Measurements from ENCODE around the gene RHOH.

The RHOH gene

GRCh38 chr4:40233227-40233626 is 36.4 kb downstream of the RHOH start:
- DNase-seq: no peak

- DNase-seq: no peak
Observed at GRCh38 chr4:40234519-40235039, 37.7 kb downstream of the RHOH start.

DNA sequence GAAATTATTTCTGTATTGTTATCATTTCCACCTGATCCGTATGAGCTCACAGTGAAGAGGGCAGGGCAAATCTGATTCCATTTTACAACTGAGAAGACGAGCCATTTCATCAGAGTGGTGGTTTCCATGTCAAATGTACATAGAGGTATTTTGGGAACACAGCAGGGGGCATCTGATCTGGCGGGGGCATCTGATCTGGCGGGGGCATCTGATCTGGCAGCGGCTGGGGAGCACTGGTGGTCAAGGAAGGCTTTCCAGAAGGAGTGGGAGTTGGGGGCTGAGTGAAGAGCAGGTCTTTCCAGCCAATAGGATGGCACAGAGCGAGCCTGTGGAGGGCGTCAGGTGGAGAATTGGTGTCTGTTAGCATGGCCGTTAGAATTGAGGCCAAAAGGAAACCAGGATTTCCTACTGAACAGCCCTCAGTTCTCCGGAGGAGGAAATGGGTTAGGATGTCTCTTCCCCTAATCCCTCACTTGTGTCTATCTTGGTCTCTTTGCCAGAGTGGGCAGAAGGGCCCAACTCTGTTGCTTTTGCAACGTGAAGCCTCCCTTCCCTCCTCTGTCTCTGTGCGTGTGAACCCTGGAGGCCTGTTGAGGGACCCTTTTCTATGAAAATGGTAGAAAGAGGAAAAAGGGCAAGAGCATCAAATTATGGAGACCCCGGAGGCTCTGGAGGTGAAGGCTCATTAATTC is 41.3 kb downstream of the RHOH start:
- no peak for DNase-seq

DNA sequence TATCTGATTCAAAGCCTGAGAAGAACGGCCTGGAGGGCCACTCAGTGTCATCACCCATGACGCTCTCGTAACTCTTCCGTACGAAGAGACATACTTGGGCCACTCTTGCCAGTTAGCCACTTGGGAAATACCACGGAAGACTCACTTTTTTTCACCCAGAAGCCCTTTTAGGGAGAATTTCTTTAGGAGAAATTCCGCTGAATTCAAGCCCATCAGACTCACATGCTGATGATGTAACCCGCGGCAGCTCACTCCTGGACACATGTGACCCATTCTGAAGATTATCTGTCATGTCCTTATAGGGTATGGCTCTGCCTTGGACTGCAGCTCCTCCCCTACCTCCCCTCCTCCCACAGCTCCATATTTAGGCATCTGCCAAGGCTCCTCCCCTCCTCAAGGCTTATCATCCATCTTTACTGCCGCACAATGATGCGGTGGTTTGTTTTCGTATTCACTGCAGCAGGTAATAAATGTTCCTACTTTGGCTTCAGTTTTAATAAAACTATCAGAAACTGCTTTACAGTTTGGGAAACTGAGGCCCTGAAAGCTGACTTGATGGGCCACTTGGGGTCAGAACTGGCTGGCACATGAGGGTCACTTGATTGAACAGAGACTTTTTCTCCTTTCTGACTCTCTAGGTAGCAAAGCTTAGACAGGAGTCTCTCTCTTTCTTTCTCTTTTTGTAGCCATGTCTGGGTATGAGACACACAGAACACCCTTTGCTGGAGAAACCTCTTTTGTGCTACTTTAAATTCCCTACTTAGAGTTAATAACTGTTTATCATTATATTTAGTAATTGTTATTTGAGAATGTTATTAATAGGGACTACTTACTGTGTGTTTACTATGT is 42.1 kb downstream of the RHOH start:
- DNase-seq: no peak

GRCh38 chr4:40240040-40240653 is 43.3 kb downstream of the RHOH start:
- no peak for DNase-seq

DNA sequence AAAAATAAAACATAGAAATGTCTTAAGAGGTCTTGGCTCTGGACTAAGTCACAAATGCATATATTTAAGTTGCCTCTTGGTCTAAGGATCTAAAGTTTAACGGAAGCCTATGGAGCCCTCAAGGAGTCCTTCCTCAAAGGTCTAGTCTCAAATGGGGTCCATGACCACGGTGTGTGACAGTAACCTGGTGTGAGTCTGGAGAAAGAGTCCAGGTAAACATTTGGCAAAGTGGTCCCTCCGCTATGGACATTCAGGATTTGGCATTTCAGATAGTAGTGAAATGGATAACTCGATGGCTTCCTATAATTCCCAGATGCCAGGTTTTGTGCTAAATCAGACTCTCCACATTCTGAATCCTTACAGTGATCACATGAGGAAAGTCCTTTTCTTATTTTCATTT is 44.2 kb downstream of the RHOH start:
- DNase-seq: no peak

DNA sequence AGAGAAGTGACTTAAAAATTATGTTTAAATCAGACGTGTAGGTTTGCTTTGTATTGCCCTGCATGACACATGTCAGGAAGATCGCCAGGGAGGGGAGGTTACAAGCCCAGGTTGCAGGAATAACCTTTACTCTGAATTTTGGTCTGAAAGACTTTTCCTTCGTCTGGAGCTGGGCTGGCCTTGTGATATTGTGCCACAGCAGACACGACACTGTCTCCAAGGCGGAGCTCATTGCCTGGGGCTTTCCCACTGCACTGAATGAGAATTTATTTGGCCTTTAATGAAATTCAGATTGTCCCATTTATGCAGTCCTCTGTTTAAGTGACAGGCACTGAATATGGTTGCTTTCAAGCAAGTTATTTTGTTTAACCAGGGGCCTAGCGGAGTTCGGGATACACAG is 45.1 kb downstream of the RHOH start:
- DNase-seq: no peak

- no peak for DNase-seq
Observed at GRCh38 chr4:40243386-40243948, 46.6 kb downstream of the RHOH start.

GRCh38 chr4:40244606-40245005 is 47.8 kb downstream of the RHOH start:
- DNase-seq: no peak

DNA sequence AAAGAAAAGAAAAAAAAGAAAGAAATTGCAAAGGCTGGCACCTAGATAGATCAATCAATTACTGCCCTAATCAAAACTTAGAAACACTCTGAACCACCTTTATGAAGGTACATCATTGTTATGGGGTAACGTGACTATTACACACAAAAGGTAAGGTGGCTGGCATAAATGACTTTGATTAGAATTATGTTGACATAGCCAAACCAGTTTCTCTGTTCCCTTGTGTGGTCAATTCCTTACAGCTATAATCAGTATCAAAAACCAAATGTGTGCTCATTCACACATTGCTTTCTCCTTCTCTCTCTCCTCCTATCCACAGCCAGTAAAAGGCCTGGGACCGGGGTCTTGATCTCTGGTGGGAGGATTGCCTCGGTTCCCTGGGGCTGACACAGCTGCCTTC is 48.7 kb downstream of the RHOH start:
- no peak for DNase-seq

DNA sequence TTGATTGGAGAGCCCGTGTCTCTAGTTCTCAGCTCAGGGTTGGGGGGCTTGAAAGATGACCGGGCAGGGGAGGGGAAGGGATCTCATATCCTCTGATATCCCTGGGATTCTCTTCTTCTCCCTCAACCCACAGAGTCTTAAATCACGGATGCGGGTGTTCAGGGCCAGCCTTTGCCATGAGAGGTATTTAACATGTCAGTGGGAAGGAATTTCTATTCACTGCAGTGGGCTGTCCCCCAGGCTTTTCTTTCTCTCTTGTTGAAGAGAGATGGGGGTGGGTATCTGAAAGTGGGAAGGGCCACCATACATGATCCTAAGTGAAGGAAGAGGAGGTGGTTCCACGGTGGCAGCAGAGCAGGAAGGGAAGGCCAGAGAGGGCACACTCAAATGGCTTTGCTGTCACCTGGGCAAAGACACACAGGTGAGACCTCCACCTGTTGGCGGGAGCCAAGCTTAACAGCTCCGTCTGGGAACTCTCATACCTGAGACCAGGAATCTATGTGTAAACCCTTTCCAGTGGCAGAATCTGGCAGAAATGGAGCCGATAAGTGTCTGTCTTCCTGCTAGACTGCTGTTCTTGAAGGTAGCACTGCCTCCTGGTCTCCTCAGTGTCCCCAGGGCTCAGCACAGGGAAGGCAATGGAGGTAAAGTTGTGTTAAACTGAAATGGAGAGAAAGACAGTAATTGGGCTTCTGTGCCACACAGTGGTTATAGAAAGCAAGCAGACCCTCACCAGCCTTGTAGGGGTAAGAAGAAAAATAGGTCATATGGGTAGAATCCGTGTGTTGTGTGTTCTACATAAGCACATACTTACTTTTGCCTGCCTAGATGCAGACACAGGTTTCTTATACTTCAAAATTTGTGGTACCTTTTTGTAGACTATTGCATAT is 49.4 kb downstream of the RHOH start:
- no peak for DNase-seq

DNA sequence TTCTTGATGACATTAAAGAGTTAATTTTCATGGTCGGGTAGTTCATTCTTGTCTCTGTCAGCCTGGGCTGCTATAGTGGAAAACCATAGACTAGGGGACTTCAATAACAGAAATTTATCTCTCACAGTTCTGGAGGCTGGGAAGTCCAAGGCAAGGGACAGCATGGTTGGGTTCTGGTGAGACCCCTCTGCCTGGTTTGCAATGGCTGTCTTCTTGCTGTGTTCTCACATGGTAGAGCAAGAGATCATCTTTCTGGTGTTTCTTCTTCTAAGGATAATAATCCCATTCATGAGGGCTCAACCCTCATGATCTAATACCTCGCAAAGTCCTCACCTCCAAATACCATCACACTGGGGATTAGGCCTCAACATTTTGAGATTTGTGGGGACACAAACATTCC is 50.1 kb downstream of the RHOH start:
- no peak for DNase-seq

- DNase-seq: no peak
Observed at GRCh38 chr4:40247350-40247749, 50.5 kb downstream of the RHOH start.

DNA sequence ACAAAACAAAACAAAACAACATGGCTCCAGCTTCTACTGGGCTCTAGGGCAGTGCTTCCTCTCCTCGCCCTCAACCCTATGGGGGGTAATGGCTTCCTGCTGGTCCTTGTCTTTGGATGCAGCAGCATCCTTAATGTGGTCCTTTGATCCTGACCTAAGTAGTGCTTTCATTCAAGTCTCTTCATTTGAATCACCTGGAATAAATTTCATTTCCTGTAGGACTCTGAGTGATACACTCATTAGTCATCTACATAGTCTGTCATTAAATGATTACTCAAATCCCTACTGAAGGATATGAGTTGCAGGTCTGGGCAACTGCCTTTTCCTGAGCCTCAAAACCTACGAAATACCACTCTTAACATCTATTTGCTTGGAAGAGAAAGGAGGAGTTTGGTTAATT is 54.5 kb downstream of the RHOH start:
- DNase-seq: no peak

- DNase-seq: no peak
Observed at GRCh38 chr4:40253906-40254305, 57.1 kb downstream of the RHOH start.

- DNase-seq: peak in 1 of 56 donors; percentile 1
Observed at GRCh38 chr4:40254608-40255392, 58.0 kb downstream of the RHOH start.

DNA sequence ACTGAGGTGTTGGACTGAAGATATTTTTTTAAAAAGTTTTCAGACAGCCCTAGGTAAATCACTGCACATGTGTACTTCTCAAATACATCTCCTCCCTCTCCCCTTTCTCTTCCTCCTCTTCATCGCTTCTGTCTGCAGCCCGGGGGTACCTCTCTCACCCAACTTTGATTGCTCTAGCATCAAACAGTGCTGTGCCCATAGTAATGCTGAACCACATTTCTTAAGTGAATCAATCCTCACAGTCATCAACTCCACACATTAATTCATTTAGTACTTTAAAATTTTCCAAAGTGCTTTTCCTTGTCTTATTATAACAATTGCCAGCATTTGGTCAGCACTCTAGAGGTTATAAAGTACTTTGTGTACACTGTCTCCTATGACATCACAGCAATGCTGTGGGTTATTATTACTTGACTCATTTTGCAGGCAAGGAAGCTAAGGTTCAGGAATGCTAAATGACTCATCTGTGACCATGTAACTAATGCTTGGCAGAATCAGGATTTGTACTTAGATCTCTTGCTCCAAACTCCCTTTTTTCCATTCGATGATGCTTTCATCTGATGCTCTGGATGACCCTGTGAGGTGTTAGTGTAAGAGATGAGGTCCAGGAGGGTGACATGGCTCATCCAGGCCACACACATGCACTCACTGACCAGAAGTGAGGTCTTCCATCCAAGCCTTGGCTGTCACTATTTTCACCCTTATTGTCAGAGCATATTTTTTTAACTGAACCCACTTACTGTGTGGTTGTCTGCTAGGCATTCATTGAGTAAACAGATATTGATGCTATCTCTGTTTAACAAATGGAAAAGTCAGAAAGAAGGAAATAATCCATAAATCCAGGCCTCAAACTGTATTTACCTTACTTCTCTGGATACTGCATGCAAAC is 58.8 kb downstream of the RHOH start:
- no peak for DNase-seq

GRCh38 chr4:40256329-40256728 is 59.5 kb downstream of the RHOH start:
- DNase-seq: no peak

- DNase-seq: no peak
Observed at GRCh38 chr4:40256817-40257216, 60.0 kb downstream of the RHOH start.
